DOHH2 (cell line): Measurements from ENCODE around the gene PSMB1.
A peak's percentile ranks its signal among the peaks of the same experiment; 100 is the strongest.
"Not testable (repeated sequence)": the region's sequence is repeated elsewhere in the genome, so short reads cannot be mapped to it uniquely, and the experiment has no call there.

ENCODE experiments used
- H3F3A ChIP-seq: fragments of 200-600 bp; sonication (generic), shearing (Covaris generic); 2 replicates; pipeline ENCODE4 v1.6.0; 2016; ENCODE audit warnings: antibody characterized with exemption, mild to moderate bottlenecking; ENCODE audit not compliant: control insufficient read depth, insufficient read depth
- H3K27ac ChIP-seq: fragments of 200-600 bp; sonication (generic); 2 replicates; pipeline ENCODE4 v1.5.1; 2014; ENCODE audit warnings: low read depth, mild to moderate bottlenecking, low read length, moderate library complexity
- H3K27me3 ChIP-seq: fragments of 200-600 bp; sonication (generic); 2 replicates; pipeline ENCODE4 v1.6.1; 2014; ENCODE audit warnings: mild to moderate bottlenecking, low read length, mixed read lengths; ENCODE audit not compliant: control insufficient read depth
- H3K36me3 ChIP-seq: fragments of 200-600 bp; sonication (generic); 2 replicates; pipeline ENCODE4 v1.6.1; 2014; ENCODE audit warnings: mild to moderate bottlenecking, low read length, moderate library complexity, mixed read lengths; ENCODE audit not compliant: control insufficient read depth
- H3K4me1 ChIP-seq: fragments of 200-600 bp; sonication (generic); 2 replicates; pipeline ENCODE4 v1.6.1; 2014; ENCODE audit warnings: mild to moderate bottlenecking, low read length, mixed read lengths; ENCODE audit not compliant: control insufficient read depth
- H3K4me2 ChIP-seq: fragments of 200-600 bp; sonication (generic); 2 replicates; pipeline ENCODE4 v1.6.0; 2014; ENCODE audit warnings: mild to moderate bottlenecking, low read length, moderate library complexity
- H3K4me3 ChIP-seq: fragments of 200-600 bp; sonication (generic); 2 replicates; pipeline ENCODE4 v1.5.1; 2014; ENCODE audit warnings: mild to moderate bottlenecking, low read length, mixed read lengths
- H3K79me2 ChIP-seq: fragments of 200-600 bp; sonication (generic); 2 replicates; pipeline ENCODE4 v1.6.1; 2014; ENCODE audit warnings: mild to moderate bottlenecking, low read length, mixed read lengths; ENCODE audit not compliant: control insufficient read depth
- H3K9me2 ChIP-seq: fragments of 200-600 bp; sonication (generic); replicated peaks from 2 replicates; pipeline ENCODE4 v1.6.1; 2014; ENCODE audit warnings: mild to moderate bottlenecking, low read length, mixed read lengths; ENCODE audit not compliant: control insufficient read depth
- H3K9me3 ChIP-seq: fragments of 200-600 bp; sonication (generic); 2 replicates; pipeline ENCODE4 v1.6.1; 2014; ENCODE audit warnings: antibody characterized with exemption, low read length, mixed read lengths; ENCODE audit not compliant: control insufficient read depth, insufficient read depth
- H4K20me1 ChIP-seq: fragments of 200-600 bp; sonication (generic); 2 replicates; pipeline ENCODE4 v1.6.0; 2014; ENCODE audit warnings: low read depth, mild to moderate bottlenecking, antibody characterized with exemption, low read length, moderate library complexity; ENCODE audit not compliant: control insufficient read depth, insufficient read depth
- EZH2phosphoT487 ChIP-seq: fragments of 200-600 bp; sonication (generic); IDR thresholded peaks from 2 replicates; pipeline ENCODE4 v1.6.1; 2017; ENCODE audit warnings: borderline replicate concordance, mild to moderate bottlenecking, antibody characterized with exemption, low read length, moderate library complexity, mixed read lengths
- TF ChIP-seq, protein P1 (sequence below): fragments of 200-600 bp; sonication (generic); IDR thresholded peaks from one replicate; pipeline ENCODE4 v1.5.1; 2014; ENCODE audit warnings: antibody characterized with exemption, mild to moderate bottlenecking, low read depth, low read length; ENCODE audit not compliant: poor library complexity, severe bottlenecking

The PSMB1 gene

GRCh38 chr6:170533792-170534191 lies 19.3 kb downstream of the PSMB1 start:
- Histone ChIP-seq H3K27me3 (no peaks in the 10 kb centered on the region), H4K20me1 (no peaks in the 10 kb centered on the region), H3K4me1 (no peaks in the 10 kb centered on the region), H3F3A (peaks cover 3% of the 10 kb centered on the region; the same call in 1 of the 2 replicates), H3K9me3 (no peaks in the 10 kb centered on the region), H3K9me2 (no peaks in the 10 kb centered on the region), H3K4me3 (no peak overlapping the region), H3K79me2 (peaks cover 3% of the 10 kb centered on the region; the same call in 1 of the 2 replicates), H3K36me3 (peaks cover 58% of the 10 kb centered on the region), H3K27ac (no peak overlapping the region), H3K4me2 (no peak overlapping the region)
- TF ChIP-seq, protein P1, sequence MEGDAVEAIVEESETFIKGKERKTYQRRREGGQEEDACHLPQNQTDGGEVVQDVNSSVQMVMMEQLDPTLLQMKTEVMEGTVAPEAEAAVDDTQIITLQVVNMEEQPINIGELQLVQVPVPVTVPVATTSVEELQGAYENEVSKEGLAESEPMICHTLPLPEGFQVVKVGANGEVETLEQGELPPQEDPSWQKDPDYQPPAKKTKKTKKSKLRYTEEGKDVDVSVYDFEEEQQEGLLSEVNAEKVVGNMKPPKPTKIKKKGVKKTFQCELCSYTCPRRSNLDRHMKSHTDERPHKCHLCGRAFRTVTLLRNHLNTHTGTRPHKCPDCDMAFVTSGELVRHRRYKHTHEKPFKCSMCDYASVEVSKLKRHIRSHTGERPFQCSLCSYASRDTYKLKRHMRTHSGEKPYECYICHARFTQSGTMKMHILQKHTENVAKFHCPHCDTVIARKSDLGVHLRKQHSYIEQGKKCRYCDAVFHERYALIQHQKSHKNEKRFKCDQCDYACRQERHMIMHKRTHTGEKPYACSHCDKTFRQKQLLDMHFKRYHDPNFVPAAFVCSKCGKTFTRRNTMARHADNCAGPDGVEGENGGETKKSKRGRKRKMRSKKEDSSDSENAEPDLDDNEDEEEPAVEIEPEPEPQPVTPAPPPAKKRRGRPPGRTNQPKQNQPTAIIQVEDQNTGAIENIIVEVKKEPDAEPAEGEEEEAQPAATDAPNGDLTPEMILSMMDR = no peak
- no peak for TF ChIP-seq EZH2phosphoT487

DNA sequence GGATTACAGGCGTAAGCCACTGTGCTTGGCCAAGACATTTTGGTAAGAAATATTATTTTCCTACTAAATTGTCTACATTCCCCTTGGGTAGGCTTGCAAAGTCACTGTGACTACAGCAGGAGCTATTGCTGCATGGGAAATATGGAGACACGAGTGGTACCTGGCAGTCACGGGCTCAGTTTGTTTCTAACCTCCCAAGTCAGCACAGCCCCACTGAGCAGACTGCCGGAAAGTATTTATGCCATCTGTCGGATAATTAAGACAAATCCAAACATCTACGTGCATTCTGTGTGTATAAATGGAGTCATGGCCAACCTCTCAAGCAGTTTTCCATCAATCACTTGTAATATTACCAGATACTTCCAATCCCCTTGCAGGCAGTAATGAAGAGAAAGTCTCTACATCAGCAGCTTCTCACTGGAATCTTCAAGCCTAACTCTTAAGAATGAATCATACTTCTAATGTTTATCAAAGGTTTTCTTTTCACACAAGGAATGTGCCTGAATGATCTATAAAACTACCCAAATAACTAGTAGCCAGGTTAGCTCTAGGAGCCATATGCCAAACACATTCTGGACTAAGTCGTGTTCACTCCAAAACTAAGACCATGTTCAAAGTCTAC lies 20.1 kb downstream of the PSMB1 start:
- Histone ChIP-seq H3K9me2 (no peaks in the 10 kb centered on the region), H3K27me3 (no peaks in the 10 kb centered on the region), H3K9me3 (no peaks in the 10 kb centered on the region), H3K4me1 (no peaks in the 10 kb centered on the region), H3K4me3 (no peak overlapping the region), H3K79me2 (no peaks in the 10 kb centered on the region), H3K4me2 (no peak overlapping the region), H3K36me3 (peaks cover 50% of the 10 kb centered on the region), H4K20me1 (no peaks in the 10 kb centered on the region), H3F3A (peaks cover 3% of the 10 kb centered on the region; the same call in 1 of the 2 replicates), H3K27ac (no peak overlapping the region)
- no peak for TF ChIP-seq EZH2phosphoT487
- TF ChIP-seq, protein P1 = no peak

- H3K27me3 ChIP-seq = no peaks in the 10 kb centered on the region
- peaks cover 20% of the 10 kb centered on the region for H3K36me3 ChIP-seq
- no peak overlapping the region for H3K27ac ChIP-seq
- H3K4me2 ChIP-seq = no peak overlapping the region
- peaks cover 3% of the 10 kb centered on the region; the same call in 1 of the 2 replicates for H3F3A ChIP-seq
- H3K79me2 ChIP-seq = no peaks in the 10 kb centered on the region
- no peaks in the 10 kb centered on the region for H3K9me3 ChIP-seq
- TF ChIP-seq, protein P1 = peak; percentile 74
- no peak for TF ChIP-seq EZH2phosphoT487
- H3K4me3 ChIP-seq = no peak overlapping the region
- H3K9me2 ChIP-seq = no peaks in the 10 kb centered on the region
- no peaks in the 10 kb centered on the region for H3K4me1 ChIP-seq
- H4K20me1 ChIP-seq = no peaks in the 10 kb centered on the region
Measured at GRCh38 chr6:170529839-170530469, 23.2 kb downstream of the PSMB1 start.

- H3K4me1 ChIP-seq, H3K27ac ChIP-seq, H3K27me3 ChIP-seq: not testable (repeated sequence)
Measured at GRCh38 chr6:170527995-170528394, 25.1 kb downstream of the PSMB1 start.

More at GRCh38 chr6:170527995-170528394, 25.1 kb downstream of the PSMB1 start:
- not testable (repeated sequence) for H3K79me2 ChIP-seq, H3K4me3 ChIP-seq, H3F3A ChIP-seq, H4K20me1 ChIP-seq, H3K9me3 ChIP-seq, H3K4me2 ChIP-seq, H3K36me3 ChIP-seq, H3K9me2 ChIP-seq
